Skeletal muscle tissue (tissue), 5 donors: Measurements from ENCODE around the gene CECR2. TPM values are rescaled to one million over a fixed set of nuclear protein-coding genes. Genes with fewer than 3 reads are reported as not detected.

Experiments used
- H3K27ac ChIP-seq: one replicate; pipeline ENCODE4 v1.7.0; 2013; ENCODE audit warnings: mild to moderate bottlenecking, low read depth, low read length, inconsistent platforms
- H3K27me3 ChIP-seq, 3 donors: one replicate each; pipeline ENCODE4 v1.7.0; 2013; ENCODE audit warnings: low read length in 3 of 3; ENCODE audit not compliant: control insufficient read depth in 3 of 3, insufficient read depth in 3 of 3
- H3K36me3 ChIP-seq, 3 donors: one replicate each; pipeline ENCODE4 v1.7.0; 2013; ENCODE audit warnings: low read length in 3 of 3; ENCODE audit not compliant: control insufficient read depth in 3 of 3, insufficient read depth in 3 of 3
- H3K4me1 ChIP-seq, 3 donors: one replicate each; pipeline ENCODE4 v1.7.0; 2013; ENCODE audit warnings: low read length in 3 of 3, mild to moderate bottlenecking in 3 of 3; ENCODE audit not compliant: control insufficient read depth in 3 of 3, insufficient read depth in 3 of 3
- H3K4me3 ChIP-seq, 3 donors: one replicate each; pipeline ENCODE4 v1.7.0; 2013; ENCODE audit warnings: low read length in 3 of 3
- H3K9ac ChIP-seq, 3 donors: one replicate each; pipeline ENCODE4 v1.7.0; 2013; ENCODE audit warnings: low read length in 3 of 3, mild to moderate bottlenecking in 3 of 3, moderate library complexity in 2 of 3, low read depth in 1 of 3
- H3K9me3 ChIP-seq, 3 donors: one replicate each; pipeline ENCODE4 v1.7.0; 2013; ENCODE audit warnings: low read length in 3 of 3; ENCODE audit not compliant: control insufficient read depth in 3 of 3
- small RNA-seq: library from RNA; depleted of rRNA; stranded (forward); fragments of <200 nt; gene quantifications from one replicate; pipeline ENCODE3, GENCODE V24; 2014
- total RNA-seq: library from RNA; depleted of rRNA; stranded (reverse); fragments of >200 nt; gene quantifications from one replicate; pipeline ENCODE4 v1.2.3, GENCODE V29; 2014
- donor health status: Osteomylitis.

Gene CECR2
- total RNA-seq, 1 donor from 2014 or later, result 8.9 TPM

- Histone ChIP-seq H3K27ac (no peak overlapping the region), H3K36me3 (peaks cover 60 to 68% (median 61%) of the 10 kb centered on the region in 3 donors), H3K4me1 (no peaks in the 10 kb centered on the region), H3K9me3 (no peaks in the 10 kb centered on the region), H3K27me3 (no peaks in the 10 kb centered on the region), H3K9ac (no peak overlapping the region), H3K4me3 (no peak overlapping the region)
Observed at GRCh38 chr22:17597217-17597616, 228.0 kb downstream of the CECR2 start.

- H3K9ac ChIP-seq, result no peak overlapping the region
- no peak overlapping the region for H3K27ac ChIP-seq
- H3K9me3 ChIP-seq, result no peaks in the 10 kb centered on the region
- H3K4me1 ChIP-seq, result no peaks in the 10 kb centered on the region
- no peak overlapping the region for H3K4me3 ChIP-seq
- H3K27me3 ChIP-seq, result no peaks in the 10 kb centered on the region
- peaks cover 49 to 59% (median 53%) of the 10 kb centered on the region in 3 donors for H3K36me3 ChIP-seq
Observed at GRCh38 chr22:17598318-17598717, 229.1 kb downstream of the CECR2 start.

- peaks cover 31 to 42% (median 37%) of the 10 kb centered on the region in 3 donors for H3K36me3 ChIP-seq
Observed at GRCh38 chr22:17601031-17601430, 231.8 kb downstream of the CECR2 start.

GRCh38 chr22:17603668-17604067 lies 234.4 kb downstream of the CECR2 start:
- H3K27ac ChIP-seq, result no peak overlapping the region
- no peak overlapping the region for H3K9ac ChIP-seq
- no peaks in the 10 kb centered on the region for H3K27me3 ChIP-seq
- peaks cover 10 to 18% (median 13%) of the 10 kb centered on the region in 3 donors for H3K36me3 ChIP-seq
- peaks cover 3 to 4% (median 4%) of the 10 kb centered on the region in 3 donors for H3K4me1 ChIP-seq
- no peak overlapping the region for H3K4me3 ChIP-seq
- H3K9me3 ChIP-seq, result no peaks in the 10 kb centered on the region

More at GRCh38 chr22:17601031-17601430, 231.8 kb downstream of the CECR2 start:
- H3K4me3 ChIP-seq, result no peak overlapping the region
- no peaks in the 10 kb centered on the region for H3K4me1 ChIP-seq
- H3K9me3 ChIP-seq, result no peaks in the 10 kb centered on the region
- H3K9ac ChIP-seq, result no peak overlapping the region
- no peaks in the 10 kb centered on the region for H3K27me3 ChIP-seq
- H3K27ac ChIP-seq, result no peak overlapping the region

- Histone ChIP-seq H3K27me3 (no peaks in the 10 kb centered on the region), H3K9ac (no peak overlapping the region), H3K27ac (no peak overlapping the region), H3K36me3 (peaks cover 0 to 8% (median 7%) of the 10 kb centered on the region in 3 donors), H3K9me3 (no peaks in the 10 kb centered on the region), H3K4me3 (no peak overlapping the region), H3K4me1 (peaks cover 3 to 4% (median 4%) of the 10 kb centered on the region in 3 donors)
Observed at GRCh38 chr22:17606496-17606895, 237.2 kb downstream of the CECR2 start.

Small RNA genes lying within 50 kb of the gene (small RNA-seq; reads per million reads assigned to genes)
- gene CECR9 (not detected), gene RN7SL843P (not detected)

Other genes with a start within 250 kb of the CECR2 start
- gene TMEM121B, start 248.1 kb upstream of the CECR2 start, total RNA-seq, result 2.6 TPM
- gene HDHD5, start 210.2 kb upstream of the CECR2 start, total RNA-seq, result 42.8 TPM
- 5.7 TPM for gene ADA2, start 150.0 kb upstream of the CECR2 start, total RNA-seq
- not detected for gene SLC25A18, start 194.0 kb downstream of the CECR2 start, total RNA-seq